GM18505 (cell line): Measurements from ENCODE around the gene PHKG2.

Experiments
- ATAC-seq: cut with Tn5 transposase; IDR thresholded peaks from one replicate; pipeline ENCODE4 v1.9.1; 2021; ENCODE audit not compliant: unreplicated experiment
- POLR2A ChIP-seq: IDR thresholded peaks from 4 replicates; pipeline ENCODE4 v1.6.1; 2011; ENCODE audit warnings: borderline replicate concordance; ENCODE audit not compliant: insufficient read depth, insufficient read length; ENCODE audit errors: extremely low read depth

Gene PHKG2

DNA sequence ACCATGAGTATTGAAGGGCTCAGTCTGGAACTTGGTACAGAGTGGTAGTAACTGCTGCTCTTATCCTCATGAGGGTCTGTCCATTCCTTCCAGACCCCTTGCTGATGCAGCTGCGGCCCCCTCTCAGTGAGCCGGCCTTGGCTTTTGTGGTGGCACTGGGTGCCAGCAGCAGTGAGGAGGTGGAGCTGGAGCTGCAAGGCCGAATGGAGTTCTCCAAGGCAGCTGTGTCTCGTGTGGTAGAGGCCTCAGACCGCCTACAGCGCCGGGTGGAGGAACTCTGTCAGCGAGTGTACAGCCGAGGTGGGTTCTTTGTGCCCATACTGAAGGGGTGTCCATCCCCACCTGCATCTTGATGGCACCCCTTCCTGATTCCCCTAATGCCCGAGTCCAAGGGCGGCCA is 15.9 kb downstream of the PHKG2 start:
- no peak for ATAC-seq
- no peak for TF ChIP-seq POLR2A

DNA sequence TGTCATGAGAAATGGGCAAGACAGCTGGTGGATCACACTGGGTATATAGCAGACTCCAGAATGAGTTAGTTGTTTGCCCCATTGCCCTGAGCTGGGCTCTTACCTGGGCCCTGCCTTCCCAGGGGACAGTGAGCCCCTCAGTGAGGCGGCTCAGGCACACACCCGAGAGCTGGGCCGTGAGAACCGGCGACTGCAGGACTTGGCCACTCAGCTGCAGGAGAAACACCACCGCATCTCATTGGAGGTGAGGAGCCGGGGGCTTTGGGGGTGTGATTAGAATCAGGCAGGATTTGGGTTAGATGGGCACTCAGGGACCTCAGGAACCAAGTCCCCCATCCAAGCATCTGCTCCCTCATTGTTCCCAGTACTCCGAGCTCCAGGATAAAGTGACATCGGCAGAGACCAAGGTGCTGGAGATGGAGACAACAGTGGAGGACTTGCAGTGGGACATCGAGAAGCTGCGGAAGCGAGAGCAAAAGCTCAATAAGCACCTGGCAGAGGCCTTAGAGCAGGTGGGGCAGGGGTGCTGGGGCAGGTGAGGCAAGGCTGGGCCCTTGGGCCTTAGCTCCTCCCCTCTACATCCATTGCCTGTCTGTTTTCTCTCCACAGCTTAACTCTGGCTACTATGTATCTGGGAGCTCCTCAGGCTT is 16.7 kb downstream of the PHKG2 start:
- no peak for TF ChIP-seq POLR2A
- no peak for ATAC-seq

DNA sequence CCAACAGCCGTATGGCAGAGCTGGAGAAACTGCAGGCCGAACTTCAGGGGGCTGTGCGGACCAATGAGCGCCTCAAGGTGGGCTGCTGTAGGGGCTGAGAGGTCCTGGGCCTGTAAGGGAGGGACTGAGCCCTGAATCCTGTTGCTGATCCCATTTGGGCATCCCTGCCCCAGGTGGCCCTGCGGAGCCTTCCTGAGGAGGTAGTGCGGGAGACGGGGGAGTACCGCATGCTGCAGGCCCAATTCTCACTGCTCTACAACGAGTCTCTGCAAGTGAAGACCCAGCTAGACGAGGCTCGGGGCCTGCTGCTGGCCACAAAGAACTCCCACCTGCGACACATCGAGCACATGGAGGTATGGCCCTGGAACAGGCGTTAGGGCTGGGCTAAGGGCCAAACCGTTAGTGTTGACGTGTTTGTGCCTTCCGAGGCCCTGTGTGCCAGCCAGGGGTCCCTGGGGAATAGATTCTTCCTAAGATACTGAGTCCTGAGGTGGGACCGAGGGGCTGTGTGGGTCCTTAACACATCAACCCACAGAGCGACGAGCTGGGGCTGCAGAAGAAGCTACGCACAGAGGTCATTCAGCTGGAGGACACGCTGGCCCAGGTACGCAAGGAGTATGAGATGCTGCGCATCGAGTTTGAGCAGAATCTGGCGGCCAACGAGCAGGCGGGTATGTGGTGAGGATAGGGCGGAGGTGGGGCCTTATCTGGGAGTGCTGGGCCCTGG is 18.1 kb downstream of the PHKG2 start:
- no peak for TF ChIP-seq POLR2A
- ATAC-seq: no peak

DNA sequence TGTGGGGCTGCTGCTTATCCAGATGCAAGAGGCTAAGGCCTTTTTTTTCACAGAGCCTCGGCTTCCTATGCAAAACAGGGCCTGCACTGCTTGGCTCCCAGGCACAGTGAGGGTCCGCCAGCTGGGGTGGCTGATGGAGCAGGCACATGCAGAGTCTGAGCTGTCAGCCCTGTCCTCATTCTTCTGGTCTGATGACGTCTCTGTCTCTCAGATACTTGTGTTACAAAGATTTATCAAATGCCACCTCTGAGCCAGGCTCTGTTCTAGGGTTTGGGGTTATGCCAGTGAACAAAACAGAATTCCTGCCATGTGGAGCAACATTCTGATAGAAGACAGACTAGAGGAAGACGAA is 18.7 kb downstream of the PHKG2 start:
- TF ChIP-seq POLR2A: no peak
- no peak for ATAC-seq

DNA sequence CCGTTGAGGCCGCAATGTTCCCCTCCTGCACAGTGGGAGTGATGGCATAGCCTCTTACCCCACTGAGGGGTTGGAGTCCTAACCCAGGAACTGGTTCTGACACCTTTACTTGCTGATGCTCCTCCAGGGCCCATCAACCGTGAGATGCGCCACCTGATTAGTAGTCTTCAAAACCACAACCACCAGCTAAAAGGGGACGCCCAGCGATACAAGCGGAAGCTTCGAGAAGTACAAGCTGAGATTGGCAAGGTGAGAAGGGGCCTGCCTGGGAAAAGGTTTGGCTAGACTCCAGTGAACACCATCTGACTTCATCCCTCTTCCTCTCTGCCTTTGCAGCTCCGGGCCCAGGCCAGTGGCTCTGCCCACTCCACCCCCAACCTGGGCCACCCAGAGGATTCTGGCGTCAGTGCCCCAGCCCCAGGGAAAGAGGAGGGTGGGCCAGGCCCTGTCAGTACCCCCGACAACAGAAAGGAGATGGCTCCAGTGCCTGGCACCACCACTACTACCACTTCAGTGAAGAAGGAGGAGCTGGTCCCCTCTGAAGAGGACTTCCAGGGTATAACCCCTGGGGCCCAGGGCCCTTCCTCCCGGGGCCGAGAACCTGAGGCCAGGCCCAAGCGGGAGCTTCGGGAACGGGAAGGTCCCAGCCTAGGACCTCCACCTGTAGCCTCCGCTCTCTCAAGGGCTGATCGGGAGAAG is 19.7 kb downstream of the PHKG2 start:
- TF ChIP-seq POLR2A: no peak
- ATAC-seq: no peak

DNA sequence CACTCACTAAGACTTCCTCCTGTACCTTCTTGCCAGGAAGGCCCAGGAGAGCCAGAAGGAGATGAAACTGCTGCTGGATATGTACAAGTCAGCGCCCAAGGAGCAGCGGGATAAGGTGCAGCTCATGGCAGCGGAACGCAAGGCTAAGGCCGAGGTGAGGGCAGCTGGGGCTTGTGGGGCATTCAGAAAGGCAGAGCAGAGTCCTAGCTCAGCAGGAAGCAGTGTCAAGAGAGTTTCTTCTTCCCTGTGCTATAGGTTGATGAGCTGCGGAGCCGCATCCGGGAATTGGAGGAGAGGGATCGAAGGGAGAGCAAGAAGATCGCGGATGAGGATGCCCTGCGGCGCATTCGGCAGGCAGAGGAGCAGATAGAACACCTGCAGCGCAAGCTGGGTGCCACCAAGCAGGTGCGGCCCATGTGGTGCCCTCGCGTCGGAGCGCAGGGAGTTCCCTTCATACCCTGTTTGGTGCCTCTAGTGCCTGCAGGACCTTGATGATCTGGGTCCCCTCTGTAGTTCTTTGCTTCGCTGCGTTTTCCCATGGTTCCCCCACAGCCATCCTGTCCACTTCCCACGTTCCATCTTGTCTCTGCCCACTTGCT is 20.5 kb downstream of the PHKG2 start:
- no peak for ATAC-seq
- TF ChIP-seq POLR2A: no peak

DNA sequence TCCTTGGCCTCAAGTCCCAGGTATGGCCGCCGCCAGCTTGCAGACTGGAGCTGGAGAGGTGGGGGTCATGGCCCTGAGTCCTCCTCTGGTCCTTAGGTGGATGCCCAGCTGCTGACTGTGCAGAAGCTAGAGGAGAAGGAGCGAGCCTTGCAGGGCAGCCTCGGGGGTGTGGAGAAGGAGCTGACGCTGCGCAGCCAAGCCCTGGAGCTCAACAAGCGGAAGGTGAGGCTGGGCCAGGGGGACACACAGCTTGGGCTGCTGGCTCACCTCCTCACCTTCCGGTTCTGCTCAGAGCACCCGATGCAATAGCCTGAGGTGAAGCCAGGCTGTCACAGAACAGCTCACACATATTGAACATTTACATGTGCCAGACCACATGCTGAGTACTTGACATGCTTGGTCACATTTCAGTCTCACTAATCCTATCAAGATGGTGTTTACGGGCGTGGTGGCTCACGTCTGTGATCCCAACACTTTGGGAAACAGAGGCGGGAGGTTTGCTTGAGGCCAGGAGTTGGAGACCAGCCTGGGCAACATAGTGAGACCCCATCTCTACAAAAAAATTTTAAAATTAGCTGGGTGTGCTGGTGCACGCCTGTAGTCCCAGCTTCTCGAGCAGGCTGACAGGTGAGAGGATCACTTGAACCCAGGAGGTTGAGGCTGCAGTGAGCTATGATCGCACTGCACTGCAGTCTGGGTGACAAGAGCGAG is 21.3 kb downstream of the PHKG2 start:
- ATAC-seq: no peak
- no peak for TF ChIP-seq POLR2A

DNA sequence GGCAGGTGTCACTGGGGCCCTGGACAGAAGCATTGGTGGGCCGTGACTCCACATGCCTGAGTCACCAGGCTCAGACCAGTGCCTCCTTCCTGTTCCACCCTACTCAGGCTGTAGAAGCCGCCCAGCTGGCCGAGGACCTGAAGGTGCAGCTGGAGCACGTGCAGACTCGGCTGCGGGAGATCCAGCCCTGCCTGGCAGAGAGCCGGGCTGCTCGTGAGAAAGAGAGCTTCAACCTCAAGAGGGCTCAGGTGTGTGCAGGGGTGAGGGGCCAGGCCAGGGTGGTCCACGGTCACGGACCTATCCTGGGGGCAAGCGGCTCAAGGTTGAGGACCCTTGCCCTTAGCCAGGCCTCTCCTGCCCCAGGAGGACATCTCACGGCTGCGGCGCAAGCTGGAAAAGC is 23.5 kb downstream of the PHKG2 start:
- no peak for TF ChIP-seq POLR2A
- ATAC-seq: no peak

DNA sequence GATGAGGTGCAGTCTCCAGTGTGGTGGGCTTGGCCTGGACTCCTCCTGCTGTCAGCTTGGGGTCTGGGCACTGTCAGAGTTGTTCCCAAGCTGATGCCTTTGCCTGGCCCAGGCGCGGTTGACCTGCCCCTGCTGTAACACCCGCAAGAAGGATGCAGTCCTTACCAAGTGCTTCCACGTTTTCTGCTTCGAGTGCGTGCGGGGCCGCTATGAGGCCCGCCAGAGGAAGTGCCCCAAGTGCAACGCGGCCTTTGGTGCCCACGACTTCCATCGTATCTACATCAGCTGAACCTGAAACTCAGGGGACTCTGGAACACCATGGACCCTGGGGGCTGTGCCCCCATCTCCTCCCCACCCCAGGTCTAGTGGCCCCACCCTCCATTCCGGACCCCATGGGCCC is 25.6 kb downstream of the PHKG2 start:
- no peak for ATAC-seq
- TF ChIP-seq POLR2A: no peak

DNA sequence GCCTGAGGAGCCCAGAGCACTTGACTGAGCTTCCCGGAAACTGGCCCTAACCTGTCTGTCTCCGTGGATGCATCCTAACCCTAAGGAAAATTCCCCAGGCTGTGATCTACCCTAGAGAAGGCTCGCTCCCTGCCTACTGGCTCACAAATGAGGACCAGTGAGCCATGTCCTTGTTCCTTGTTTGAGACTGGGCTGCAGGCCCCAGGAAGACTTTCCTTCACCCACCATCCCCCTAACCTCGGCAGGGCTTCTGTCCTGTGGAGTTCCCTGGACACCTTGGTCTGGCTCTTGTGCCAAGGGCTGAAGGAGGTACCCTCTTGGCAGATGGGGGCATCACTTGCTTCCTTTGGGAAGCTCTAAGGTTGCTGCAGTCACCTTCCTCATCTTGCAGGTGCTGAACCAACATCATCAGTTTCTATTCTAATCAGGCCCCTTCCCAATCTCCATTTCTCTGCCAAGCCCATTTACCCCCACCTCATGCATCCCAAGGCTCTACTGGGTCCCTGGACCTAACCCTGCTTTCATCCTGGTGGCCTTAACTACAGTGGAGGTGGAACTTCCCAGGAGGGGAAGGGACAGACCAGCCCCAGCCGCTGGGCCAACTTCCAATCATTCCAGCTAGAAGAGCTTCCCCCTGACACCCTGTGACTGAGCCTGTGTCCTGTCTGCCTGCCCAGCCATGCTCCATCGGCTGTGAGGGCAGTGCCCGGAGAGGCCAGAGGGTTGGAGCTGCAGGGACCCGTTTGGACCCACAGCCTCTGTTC is 26.3 kb downstream of the PHKG2 start:
- TF ChIP-seq POLR2A: no peak
- ATAC-seq: no peak

DNA sequence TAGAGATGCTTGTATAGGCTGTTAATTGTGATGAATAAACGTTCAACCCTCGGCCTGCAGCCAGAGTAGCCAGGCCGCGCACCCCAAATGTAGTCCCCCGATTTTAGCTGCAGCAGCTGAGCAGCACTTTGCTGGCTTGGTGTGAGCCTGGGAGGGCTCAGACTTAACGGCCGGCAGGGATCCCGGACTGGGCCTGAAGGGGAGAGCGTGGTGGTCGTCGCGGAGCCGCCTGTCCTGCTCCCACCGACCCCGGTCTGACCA is 26.8 kb downstream of the PHKG2 start:
- no peak for ATAC-seq
- no peak for TF ChIP-seq POLR2A

DNA sequence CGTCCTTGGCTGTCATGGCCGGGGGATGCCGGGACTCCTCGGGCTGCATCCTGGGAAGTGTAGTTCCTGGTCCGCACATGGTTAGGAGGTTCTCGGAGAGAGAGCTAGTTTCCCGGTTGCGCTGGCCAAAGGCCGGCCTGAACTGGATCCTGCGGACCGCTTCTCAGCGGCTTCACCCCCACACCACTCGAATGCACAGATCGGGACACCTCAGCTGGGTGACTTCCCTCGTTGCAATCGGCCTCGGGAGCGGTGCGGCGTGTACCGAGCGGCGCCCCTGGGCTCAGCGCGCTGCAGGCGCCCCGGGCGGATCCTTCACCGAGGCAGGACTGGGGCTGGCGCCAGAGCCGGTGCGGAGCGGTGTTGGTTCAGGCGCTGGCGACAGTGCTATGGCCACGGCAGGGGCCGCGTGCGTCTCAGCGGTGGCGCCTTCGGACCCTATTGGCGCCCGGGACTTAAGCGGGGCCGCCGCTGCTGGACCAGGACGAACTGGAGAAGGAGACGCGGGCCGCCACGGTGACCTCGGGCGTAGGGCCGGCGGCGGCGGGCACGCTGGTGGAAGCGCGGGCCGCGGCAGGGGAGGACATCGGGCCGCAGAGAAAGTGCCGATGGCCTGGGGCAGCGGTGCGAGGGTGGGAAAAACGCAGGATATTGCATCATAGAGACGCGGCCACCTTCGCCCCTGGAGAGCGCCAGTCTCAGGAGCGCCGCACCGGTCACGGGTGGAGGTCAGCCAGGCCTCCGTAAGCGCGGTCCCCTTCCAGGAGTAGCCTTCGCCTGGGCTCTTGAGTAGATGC is 27.4 kb downstream of the PHKG2 start:
- ATAC-seq: peak; percentile 49
- peak; percentile 58 for TF ChIP-seq POLR2A
